ENCODE measurements around the gene SREK1.

The SREK1 gene

GRCh38 chr5:66144834-66145390 lies 812 bp downstream of the SREK1 start:
- no peak for DNase-seq (ENCODE audit: low spot score)

GRCh38 chr5:66145737-66146136 lies 1.6 kb downstream of the SREK1 start:
- H3K4me3 Mint-ChIP-seq, result peak overlapping the region; percentile 96
- H3K27me3 Mint-ChIP-seq (ENCODE audit: low read depth), result no peaks in the 10 kb centered on the region
- peaks cover 22% of the 10 kb centered on the region for H3K36me3 Mint-ChIP-seq (ENCODE audit: low read depth)
- no peak for DNase-seq (ENCODE audit: low spot score)
- H3K27ac Mint-ChIP-seq, result peak overlapping the region; percentile 99
- no peaks in the 10 kb centered on the region for H3K9me3 Mint-ChIP-seq
- peaks cover 40% of the 10 kb centered on the region for H3K4me1 Mint-ChIP-seq (ENCODE audit: low read depth)

More at GRCh38 chr5:66144834-66145390, 812 bp downstream of the SREK1 start:
- H3K9me3 Mint-ChIP-seq, result no peaks in the 10 kb centered on the region
- H3K36me3 Mint-ChIP-seq (ENCODE audit: low read depth), result peaks cover 16% of the 10 kb centered on the region
- peaks cover 34% of the 10 kb centered on the region for H3K4me1 Mint-ChIP-seq (ENCODE audit: low read depth)
- peak overlapping the region; percentile 99 for H3K27ac Mint-ChIP-seq
- no peaks in the 10 kb centered on the region for H3K27me3 Mint-ChIP-seq (ENCODE audit: low read depth)
- peak overlapping the region; percentile 96 for H3K4me3 Mint-ChIP-seq

GRCh38 chr5:66149950-66150349 lies 5.8 kb downstream of the SREK1 start:
- peaks cover 22% of the 10 kb centered on the region for H3K36me3 Mint-ChIP-seq (ENCODE audit: low read depth)
- no peak overlapping the region for H3K27ac Mint-ChIP-seq

GRCh38 chr5:66151030-66151429 lies 6.9 kb downstream of the SREK1 start:
- Mint-ChIP-seq H3K9me3 (no peaks in the 10 kb centered on the region), H3K4me3 (no peak overlapping the region), H3K4me1 (ENCODE audit: low read depth) (peaks cover 32% of the 10 kb centered on the region), H3K36me3 (ENCODE audit: low read depth) (peaks cover 24% of the 10 kb centered on the region), H3K27me3 (ENCODE audit: low read depth) (no peaks in the 10 kb centered on the region), H3K27ac (no peak overlapping the region)
- peak; percentile 28 for DNase-seq (ENCODE audit: low spot score)

More at GRCh38 chr5:66149950-66150349, 5.8 kb downstream of the SREK1 start:
- DNase-seq (ENCODE audit: low spot score), result no peak
- Mint-ChIP-seq H3K4me3 (no peak overlapping the region), H3K27me3 (ENCODE audit: low read depth) (no peaks in the 10 kb centered on the region), H3K9me3 (no peaks in the 10 kb centered on the region), H3K4me1 (ENCODE audit: low read depth) (peaks cover 36% of the 10 kb centered on the region)

GRCh38 chr5:66151491-66151890 lies 7.4 kb downstream of the SREK1 start:
- Mint-ChIP-seq H3K27ac (no peak overlapping the region), H3K9me3 (no peaks in the 10 kb centered on the region), H3K27me3 (ENCODE audit: low read depth) (no peaks in the 10 kb centered on the region), H3K36me3 (ENCODE audit: low read depth) (peaks cover 29% of the 10 kb centered on the region), H3K4me1 (ENCODE audit: low read depth) (peaks cover 33% of the 10 kb centered on the region), H3K4me3 (no peak overlapping the region)
- no peak for DNase-seq (ENCODE audit: low spot score)

GRCh38 chr5:66157046-66157445 lies 12.9 kb downstream of the SREK1 start:
- H3K4me1 Mint-ChIP-seq (ENCODE audit: low read depth), result peaks cover 4% of the 10 kb centered on the region
- no peak overlapping the region for H3K27ac Mint-ChIP-seq
- H3K36me3 Mint-ChIP-seq (ENCODE audit: low read depth), result peaks cover 34% of the 10 kb centered on the region
- H3K9me3 Mint-ChIP-seq, result no peaks in the 10 kb centered on the region
- no peak for DNase-seq (ENCODE audit: low spot score)
- no peak overlapping the region for H3K4me3 Mint-ChIP-seq
- no peaks in the 10 kb centered on the region for H3K27me3 Mint-ChIP-seq (ENCODE audit: low read depth)

GRCh38 chr5:66161356-66161755 lies 17.3 kb downstream of the SREK1 start:
- Mint-ChIP-seq H3K27ac (no peak overlapping the region), H3K27me3 (ENCODE audit: low read depth) (no peaks in the 10 kb centered on the region), H3K9me3 (no peaks in the 10 kb centered on the region), H3K36me3 (ENCODE audit: low read depth) (peaks cover 47% of the 10 kb centered on the region), H3K4me3 (no peak overlapping the region), H3K4me1 (ENCODE audit: low read depth) (peaks cover 12% of the 10 kb centered on the region)
- no peak for DNase-seq (ENCODE audit: low spot score)

- no peak overlapping the region for H3K27ac Mint-ChIP-seq
- H3K36me3 Mint-ChIP-seq (ENCODE audit: low read depth), result peaks cover 43% of the 10 kb centered on the region
- DNase-seq (ENCODE audit: low spot score), result no peak
- H3K4me1 Mint-ChIP-seq (ENCODE audit: low read depth), result peaks cover 11% of the 10 kb centered on the region
- no peak overlapping the region for H3K4me3 Mint-ChIP-seq
- no peaks in the 10 kb centered on the region for H3K27me3 Mint-ChIP-seq (ENCODE audit: low read depth)
- H3K9me3 Mint-ChIP-seq, result no peaks in the 10 kb centered on the region
Observed at GRCh38 chr5:66164044-66164790, 20.1 kb downstream of the SREK1 start.

GRCh38 chr5:66168226-66168625 lies 24.1 kb downstream of the SREK1 start:
- peaks cover 31% of the 10 kb centered on the region for H3K4me1 Mint-ChIP-seq (ENCODE audit: low read depth)
- H3K27ac Mint-ChIP-seq, result no peak overlapping the region
- H3K27me3 Mint-ChIP-seq (ENCODE audit: low read depth), result no peaks in the 10 kb centered on the region
- no peak overlapping the region for H3K4me3 Mint-ChIP-seq
- H3K36me3 Mint-ChIP-seq (ENCODE audit: low read depth), result peaks cover 45% of the 10 kb centered on the region
- H3K9me3 Mint-ChIP-seq, result no peaks in the 10 kb centered on the region
- DNase-seq (ENCODE audit: low spot score), result no peak

- Mint-ChIP-seq H3K9me3 (no peaks in the 10 kb centered on the region), H3K36me3 (ENCODE audit: low read depth) (peaks cover 44% of the 10 kb centered on the region), H3K4me1 (ENCODE audit: low read depth) (peaks cover 33% of the 10 kb centered on the region), H3K27ac (no peak overlapping the region), H3K27me3 (ENCODE audit: low read depth) (no peaks in the 10 kb centered on the region), H3K4me3 (no peak overlapping the region)
- DNase-seq (ENCODE audit: low spot score), result peak; percentile 10
Observed at GRCh38 chr5:66169534-66169933, 25.4 kb downstream of the SREK1 start.

- no peaks in the 10 kb centered on the region for H3K27me3 Mint-ChIP-seq (ENCODE audit: low read depth)
- H3K36me3 Mint-ChIP-seq (ENCODE audit: low read depth), result peaks cover 46% of the 10 kb centered on the region
- peaks cover 35% of the 10 kb centered on the region for H3K4me1 Mint-ChIP-seq (ENCODE audit: low read depth)
- no peaks in the 10 kb centered on the region for H3K9me3 Mint-ChIP-seq
- peak overlapping the region; percentile 73 for H3K27ac Mint-ChIP-seq
- no peak overlapping the region for H3K4me3 Mint-ChIP-seq
- DNase-seq (ENCODE audit: low spot score), result no peak
Observed at GRCh38 chr5:66170195-66170919, 26.3 kb downstream of the SREK1 start.

GRCh38 chr5:66171349-66172344 lies 27.5 kb downstream of the SREK1 start:
- H3K9me3 Mint-ChIP-seq, result no peaks in the 10 kb centered on the region
- H3K27ac Mint-ChIP-seq, result peak overlapping the region; percentile 73
- H3K4me1 Mint-ChIP-seq (ENCODE audit: low read depth), result peaks cover 27% of the 10 kb centered on the region
- H3K4me3 Mint-ChIP-seq, result peak overlapping the region; percentile 32
- H3K36me3 Mint-ChIP-seq (ENCODE audit: low read depth), result peaks cover 47% of the 10 kb centered on the region
- peak; percentile 27 for DNase-seq (ENCODE audit: low spot score)
- no peaks in the 10 kb centered on the region for H3K27me3 Mint-ChIP-seq (ENCODE audit: low read depth)

GRCh38 chr5:66174338-66174737 lies 30.2 kb downstream of the SREK1 start:
- peaks cover 27% of the 10 kb centered on the region for H3K4me1 Mint-ChIP-seq (ENCODE audit: low read depth)
- no peaks in the 10 kb centered on the region for H3K27me3 Mint-ChIP-seq (ENCODE audit: low read depth)
- peaks cover 62% of the 10 kb centered on the region for H3K36me3 Mint-ChIP-seq (ENCODE audit: low read depth)
- H3K4me3 Mint-ChIP-seq, result no peak overlapping the region
- no peak for DNase-seq (ENCODE audit: low spot score)
- H3K27ac Mint-ChIP-seq, result no peak overlapping the region
- H3K9me3 Mint-ChIP-seq, result no peaks in the 10 kb centered on the region

All from T-helper 2 cell treated with Interferon-gamma antibody and Interleukin-4, amounts not matched to agents 5 μg/mL and 100 μg/mL, for 36 hours (primary cell).